Fibroblast of pulmonary artery (primary cell): Measurements from ENCODE around the gene CIC.
A peak's percentile ranks its signal among the peaks of the same experiment; 100 is the strongest.

ENCODE experiments used
- DNase-seq: peaks from one replicate; pipeline ENCODE4 v3.0.0-alpha.2; 2010; ENCODE audit warnings: low read depth
- H3K4me3 ChIP-seq: replicated peaks from 2 replicates; pipeline ENCODE4 v1.5.1; 2011; ENCODE audit warnings: low read depth, mild to moderate bottlenecking, control low read depth, low read length, moderate library complexity
- TF ChIP-seq, protein P1 (sequence below): IDR thresholded peaks from 2 replicates; pipeline ENCODE4 v1.5.1; 2011; ENCODE audit warnings: mild to moderate bottlenecking, control low read depth, low read length, inconsistent platforms; ENCODE audit errors: missing control alignments

CIC gene

GRCh38 chr19:42288881-42289555 is 20.0 kb downstream of the CIC start:
- TF ChIP-seq, protein P1, sequence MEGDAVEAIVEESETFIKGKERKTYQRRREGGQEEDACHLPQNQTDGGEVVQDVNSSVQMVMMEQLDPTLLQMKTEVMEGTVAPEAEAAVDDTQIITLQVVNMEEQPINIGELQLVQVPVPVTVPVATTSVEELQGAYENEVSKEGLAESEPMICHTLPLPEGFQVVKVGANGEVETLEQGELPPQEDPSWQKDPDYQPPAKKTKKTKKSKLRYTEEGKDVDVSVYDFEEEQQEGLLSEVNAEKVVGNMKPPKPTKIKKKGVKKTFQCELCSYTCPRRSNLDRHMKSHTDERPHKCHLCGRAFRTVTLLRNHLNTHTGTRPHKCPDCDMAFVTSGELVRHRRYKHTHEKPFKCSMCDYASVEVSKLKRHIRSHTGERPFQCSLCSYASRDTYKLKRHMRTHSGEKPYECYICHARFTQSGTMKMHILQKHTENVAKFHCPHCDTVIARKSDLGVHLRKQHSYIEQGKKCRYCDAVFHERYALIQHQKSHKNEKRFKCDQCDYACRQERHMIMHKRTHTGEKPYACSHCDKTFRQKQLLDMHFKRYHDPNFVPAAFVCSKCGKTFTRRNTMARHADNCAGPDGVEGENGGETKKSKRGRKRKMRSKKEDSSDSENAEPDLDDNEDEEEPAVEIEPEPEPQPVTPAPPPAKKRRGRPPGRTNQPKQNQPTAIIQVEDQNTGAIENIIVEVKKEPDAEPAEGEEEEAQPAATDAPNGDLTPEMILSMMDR, result no peak
- no peak for DNase-seq
- H3K4me3 ChIP-seq, result no peak overlapping the region

- H3K4me3 ChIP-seq, result no peak overlapping the region
- DNase-seq, result no peak
- TF ChIP-seq, protein P1, result no peak
These were observed 20.5 kb downstream of the CIC start for GRCh38 chr19:42289556-42290041.

DNA sequence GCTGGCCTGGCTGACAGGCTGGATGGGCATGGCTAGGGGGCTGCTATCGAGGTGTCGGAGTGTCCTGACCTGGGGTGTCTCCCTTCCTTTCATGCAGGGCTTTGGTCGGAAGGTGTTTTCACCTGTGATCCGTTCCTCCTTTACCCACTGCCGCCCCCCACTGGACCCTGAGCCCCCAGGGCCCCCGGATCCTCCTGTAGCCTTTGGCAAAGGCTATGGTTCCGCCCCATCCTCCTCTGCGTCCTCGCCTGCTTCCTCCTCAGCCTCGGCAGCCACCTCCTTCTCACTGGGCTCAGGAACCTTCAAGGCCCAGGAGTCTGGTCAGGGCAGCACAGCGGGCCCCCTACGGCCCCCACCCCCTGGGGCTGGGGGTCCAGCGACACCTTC is 21.1 kb downstream of the CIC start:
- no peak for DNase-seq
- H3K4me3 ChIP-seq, result no peak overlapping the region
- TF ChIP-seq, protein P1, result no peak

- DNase-seq, result no peak
- no peak overlapping the region for H3K4me3 ChIP-seq
- TF ChIP-seq, protein P1, result peak; percentile 42
These were observed 21.7 kb downstream of the CIC start for GRCh38 chr19:42290523-42291434.

DNA sequence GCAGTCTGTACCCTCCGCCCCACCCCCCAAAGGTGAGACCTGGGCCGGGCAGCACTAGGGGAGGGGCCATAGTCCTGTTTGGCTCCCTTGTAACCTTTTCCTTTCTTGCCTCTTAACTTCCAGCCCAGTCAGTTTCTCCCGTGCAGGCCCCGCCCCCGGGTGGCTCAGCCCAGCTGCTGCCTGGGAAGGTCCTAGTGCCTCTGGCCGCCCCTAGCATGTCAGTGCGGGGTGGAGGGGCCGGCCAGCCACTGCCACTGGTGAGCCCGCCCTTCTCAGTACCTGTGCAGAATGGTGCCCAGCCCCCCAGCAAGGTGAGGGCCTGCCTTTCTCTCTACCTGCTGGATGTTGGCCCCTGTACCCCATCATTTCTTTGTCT is 22.4 kb downstream of the CIC start:
- TF ChIP-seq, protein P1, result no peak
- no peak overlapping the region for H3K4me3 ChIP-seq
- DNase-seq, result no peak

DNA sequence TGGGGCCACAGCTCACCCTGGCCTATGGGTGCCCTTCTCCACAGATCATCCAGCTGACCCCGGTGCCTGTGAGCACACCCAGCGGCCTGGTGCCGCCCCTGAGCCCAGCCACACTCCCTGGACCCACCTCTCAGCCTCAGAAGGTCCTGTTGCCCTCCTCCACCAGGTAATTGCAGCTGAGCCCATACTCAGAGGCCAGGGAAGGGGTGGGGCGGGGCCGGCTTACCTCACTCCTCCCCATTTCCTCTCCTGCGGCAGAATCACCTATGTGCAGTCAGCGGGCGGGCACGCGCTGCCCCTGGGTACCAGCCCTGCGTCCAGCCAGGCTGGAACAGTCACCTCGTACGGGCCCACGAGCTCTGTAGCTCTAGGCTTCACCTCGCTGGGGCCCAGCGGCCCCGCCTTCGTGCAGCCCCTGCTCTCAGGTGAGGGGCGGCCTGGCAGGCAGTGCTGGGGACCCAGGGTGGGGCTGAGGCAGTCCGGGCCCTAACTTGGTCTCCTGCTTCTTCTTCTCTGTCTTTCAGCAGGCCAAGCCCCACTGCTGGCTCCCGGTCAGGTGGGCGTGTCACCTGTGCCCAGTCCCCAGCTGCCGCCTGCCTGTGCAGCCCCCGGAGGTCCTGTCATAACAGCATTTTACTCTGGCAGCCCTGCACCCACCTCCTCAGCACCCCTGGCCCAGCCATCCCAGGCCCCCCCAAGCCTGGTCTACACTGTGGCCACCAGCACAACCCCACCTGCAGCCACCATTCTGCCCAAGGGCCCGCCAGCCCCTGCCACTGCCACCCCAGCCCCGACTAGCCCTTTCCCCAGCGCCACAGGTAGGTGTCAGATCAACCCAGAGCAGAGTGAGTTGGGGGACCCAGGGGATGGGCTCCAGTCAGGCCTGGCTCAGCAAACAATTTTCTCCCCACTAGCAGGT is 23.2 kb downstream of the CIC start:
- TF ChIP-seq, protein P1, result no peak
- H3K4me3 ChIP-seq, result no peak overlapping the region
- no peak for DNase-seq
